Measurements from ENCODE around the gene KRT79. TPM values are rescaled to one million over a fixed set of nuclear protein-coding genes. Genes with fewer than 3 reads are reported as not detected.

The KRT79 gene
- total RNA-seq, 4 donors from 2014 or later: 0.46 to 2.8 (median 1.7) TPM; not detected in 1

- TF ChIP-seq CTCF (IDR thresholded peaks at IDR 0.05): no peak
- DNase-seq (ENCODE audit: low spot score): no peak
- ATAC-seq (ENCODE audit: low FRiP score): no peak
Measured at GRCh38 chr12:52792185-52793029, 41.7 kb downstream of the KRT79 start.

GRCh38 chr12:52791271-52792184 lies 42.6 kb downstream of the KRT79 start:
- no peak for TF ChIP-seq CTCF (IDR thresholded peaks at IDR 0.05)
- DNase-seq (ENCODE audit: low spot score) (no peak), ATAC-seq (ENCODE audit: low FRiP score) (no peak)

GRCh38 chr12:52790427-52791270 lies 43.5 kb downstream of the KRT79 start:
- ATAC-seq (ENCODE audit: low FRiP score) (no peak), DNase-seq (ENCODE audit: low spot score) (no peak)
- no peak for TF ChIP-seq CTCF (IDR thresholded peaks at IDR 0.05)

GRCh38 chr12:52789637-52790426 lies 44.3 kb downstream of the KRT79 start:
- DNase-seq (ENCODE audit: low spot score) (no peak), ATAC-seq (ENCODE audit: low FRiP score) (no peak)
- TF ChIP-seq CTCF (IDR thresholded peaks at IDR 0.05): no peak

GRCh38 chr12:52788876-52789636 lies 45.1 kb downstream of the KRT79 start:
- no peak for DNase-seq (ENCODE audit: low spot score)
- TF ChIP-seq CTCF (IDR thresholded peaks at IDR 0.05): no peak
- no peak for ATAC-seq (ENCODE audit: low FRiP score)

Data from omental fat pad (tissue), 4 donors.